Kidney epithelial cell (primary cell): ENCODE measurements around the gene SLCO3A1. TPM values are rescaled to one million over a fixed set of nuclear protein-coding genes. Genes with fewer than 3 reads are reported as not detected.

Source experiments
- DNase-seq: peaks from one replicate; pipeline ENCODE4 v3.0.0-alpha.2; 2010; ENCODE audit warnings: low read depth
- H3K27me3 ChIP-seq: 2 replicates; pipeline ENCODE4 v1.6.0; 2011; ENCODE audit warnings: low read length; ENCODE audit not compliant: control insufficient read depth, insufficient read depth
- H3K36me3 ChIP-seq: 2 replicates; pipeline ENCODE4 v1.5.1; 2011; ENCODE audit warnings: low read length; ENCODE audit not compliant: control insufficient read depth, insufficient read depth
- H3K4me3 ChIP-seq: 2 replicates; pipeline ENCODE4 v1.5.1; 2011; ENCODE audit warnings: low read depth, mild to moderate bottlenecking, control low read depth, low read length
- CTCF ChIP-seq: IDR thresholded peaks from 2 replicates; pipeline ENCODE4 v1.5.1; 2011; ENCODE audit warnings: mild to moderate bottlenecking, moderate library complexity, low read length, control low read depth, inconsistent platforms; ENCODE audit not compliant: insufficient read depth, poor library complexity, severe bottlenecking
- total RNA-seq: library from RNA; depleted of rRNA; stranded (reverse); fragments of >200 nt; gene quantifications from 2 replicates; pipeline ENCODE4 v1.2.3, GENCODE V29; 2015

SLCO3A1 gene
- total RNA-seq, 1 donor from 2014 or later = 3.1 TPM

GRCh38 chr15:91947293-91947679, 93.8 kb downstream of the SLCO3A1 start:
- Histone ChIP-seq H3K27me3 (no peaks in the 10 kb centered on the region), H3K4me3 (no peak overlapping the region), H3K36me3 (no peaks in the 10 kb centered on the region)
- DNase-seq = no peak
- TF ChIP-seq CTCF = no peak

DNA sequence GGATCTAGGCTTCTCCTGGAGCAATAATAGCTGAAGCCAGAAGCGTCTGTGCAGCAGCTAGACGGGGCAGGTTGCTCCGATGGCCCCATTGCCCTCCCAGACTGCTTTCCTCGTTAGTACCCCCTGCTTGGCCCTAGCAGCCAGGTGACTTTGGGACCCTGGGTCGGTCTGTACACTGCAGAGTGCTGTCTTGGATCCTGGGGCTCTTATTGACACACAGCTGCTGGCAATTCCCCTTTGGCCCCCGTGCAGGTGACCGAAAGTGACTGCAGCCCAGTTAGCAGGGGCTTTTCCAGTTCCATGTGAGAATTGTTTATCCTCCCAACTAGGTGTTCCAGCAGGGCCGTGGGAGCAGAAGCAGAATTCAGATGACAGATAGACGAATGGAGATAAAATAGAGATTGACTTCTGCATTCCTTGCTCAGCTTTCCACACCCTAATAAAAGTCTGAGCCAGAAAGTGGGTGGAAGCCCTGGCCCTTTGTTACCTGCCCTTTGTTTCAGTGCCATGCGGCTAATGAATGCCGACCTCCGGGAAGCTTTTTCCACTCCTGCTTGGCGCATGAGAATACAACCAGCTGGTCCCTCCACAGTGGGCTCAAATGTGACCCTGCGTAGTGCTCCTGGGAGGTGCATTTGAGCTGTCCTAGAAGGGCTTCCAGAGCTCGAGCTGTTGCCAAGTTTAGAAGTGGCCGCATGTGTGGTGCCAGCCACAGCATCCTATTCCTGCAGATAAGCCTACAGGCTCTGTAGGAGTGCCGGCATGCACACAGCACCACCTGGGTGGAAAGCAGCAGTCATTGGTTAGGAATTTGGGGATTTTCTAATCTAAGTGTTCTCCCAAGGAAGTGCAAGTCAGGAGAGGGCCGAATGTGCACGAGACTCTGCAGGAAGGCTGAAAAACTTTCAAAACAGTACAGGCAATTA, 94.4 kb downstream of the SLCO3A1 start:
- DNase-seq = peak; percentile 69
- Histone ChIP-seq H3K27me3 (no peaks in the 10 kb centered on the region), H3K36me3 (no peaks in the 10 kb centered on the region), H3K4me3 (no peak overlapping the region)
- no peak for TF ChIP-seq CTCF

- DNase-seq = no peak
- TF ChIP-seq CTCF = no peak
- H3K27me3 ChIP-seq = no peaks in the 10 kb centered on the region
- H3K36me3 ChIP-seq = no peaks in the 10 kb centered on the region
- no peak overlapping the region for H3K4me3 ChIP-seq
Observed at GRCh38 chr15:91949361-91949760, 95.9 kb downstream of the SLCO3A1 start.

DNA sequence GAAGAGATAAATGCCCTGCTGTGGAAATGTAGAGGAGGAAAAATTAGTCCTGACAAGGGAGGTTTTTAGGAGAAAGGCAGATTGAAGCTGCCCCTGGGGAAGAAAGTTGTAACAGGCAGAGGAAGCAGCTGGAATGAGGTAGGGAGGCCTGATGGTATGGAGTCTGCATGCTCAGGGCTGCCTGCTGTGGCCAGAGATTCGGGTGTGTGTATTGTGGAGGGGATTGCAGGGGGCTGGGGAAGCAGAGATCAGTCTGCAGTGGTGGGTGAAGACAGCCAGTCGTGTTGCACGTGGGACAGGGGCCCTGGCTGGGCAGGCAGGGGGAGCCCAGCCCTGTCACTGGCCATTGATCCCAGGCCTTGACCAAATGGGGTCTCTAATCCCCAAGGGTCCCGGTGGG, 96.5 kb downstream of the SLCO3A1 start:
- Histone ChIP-seq H3K4me3 (no peak overlapping the region), H3K27me3 (no peaks in the 10 kb centered on the region), H3K36me3 (no peaks in the 10 kb centered on the region)
- DNase-seq = no peak
- TF ChIP-seq CTCF = no peak

GRCh38 chr15:91950631-91951329, 97.3 kb downstream of the SLCO3A1 start:
- DNase-seq = no peak
- no peak for TF ChIP-seq CTCF
- no peaks in the 10 kb centered on the region for H3K27me3 ChIP-seq
- H3K36me3 ChIP-seq = no peaks in the 10 kb centered on the region
- no peak overlapping the region for H3K4me3 ChIP-seq
